ENCODE measurements around the gene DLST.

- TF ChIP-seq POLR2AphosphoS5 (IDR thresholded peaks at IDR 0.05) (no peak), EP300 (IDR thresholded peaks at IDR 0.05) (no peak)
These were observed 57.1 kb downstream of the DLST start for GRCh38 chr14:74938531-74939495.

All from stomach (tissue), 4 donors.